Occipital lobe (tissue), 2 donors: ENCODE data around the gene GMPR2. TPM values are rescaled to one million over a fixed set of nuclear protein-coding genes. Genes with fewer than 3 reads are reported as not detected.

Experiments used
- DNase-seq: peaks from one replicate; lab custom pipeline; 2025; lab: John Stamatoyannopoulos, UW
- total RNA-seq: library from RNA; depleted of rRNA; stranded (reverse); fragments of >200 nt; gene quantifications from one replicate; pipeline ENCODE4 v1.2.3, GENCODE V29; 2014

Gene GMPR2
- total RNA-seq, 1 donor from 2014 or later, result 38.8 TPM

DNA sequence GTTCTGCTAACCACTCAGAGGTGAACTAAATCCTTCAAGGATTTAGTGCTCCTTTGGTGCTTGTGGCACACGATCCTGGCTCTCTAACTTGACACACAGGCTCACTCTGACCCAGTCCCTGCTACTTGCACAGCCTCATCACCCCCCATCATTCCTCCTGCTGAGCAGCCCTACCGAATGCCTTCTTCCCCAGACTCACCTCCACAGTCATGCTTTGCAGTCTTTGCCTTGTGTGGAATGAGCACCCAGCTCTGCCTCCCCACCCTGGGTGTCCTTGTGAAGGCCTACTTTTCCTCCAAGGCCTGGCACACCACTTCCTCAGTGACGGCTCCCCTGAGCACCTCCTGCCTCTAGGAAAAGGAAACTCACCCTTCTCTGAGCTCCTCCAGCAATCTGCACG, 17.6 kb downstream of the GMPR2 start:
- DNase-seq, result no peak

GRCh38 chr14:24251880-24252288, 19.2 kb downstream of the GMPR2 start:
- DNase-seq, result no peak

DNA sequence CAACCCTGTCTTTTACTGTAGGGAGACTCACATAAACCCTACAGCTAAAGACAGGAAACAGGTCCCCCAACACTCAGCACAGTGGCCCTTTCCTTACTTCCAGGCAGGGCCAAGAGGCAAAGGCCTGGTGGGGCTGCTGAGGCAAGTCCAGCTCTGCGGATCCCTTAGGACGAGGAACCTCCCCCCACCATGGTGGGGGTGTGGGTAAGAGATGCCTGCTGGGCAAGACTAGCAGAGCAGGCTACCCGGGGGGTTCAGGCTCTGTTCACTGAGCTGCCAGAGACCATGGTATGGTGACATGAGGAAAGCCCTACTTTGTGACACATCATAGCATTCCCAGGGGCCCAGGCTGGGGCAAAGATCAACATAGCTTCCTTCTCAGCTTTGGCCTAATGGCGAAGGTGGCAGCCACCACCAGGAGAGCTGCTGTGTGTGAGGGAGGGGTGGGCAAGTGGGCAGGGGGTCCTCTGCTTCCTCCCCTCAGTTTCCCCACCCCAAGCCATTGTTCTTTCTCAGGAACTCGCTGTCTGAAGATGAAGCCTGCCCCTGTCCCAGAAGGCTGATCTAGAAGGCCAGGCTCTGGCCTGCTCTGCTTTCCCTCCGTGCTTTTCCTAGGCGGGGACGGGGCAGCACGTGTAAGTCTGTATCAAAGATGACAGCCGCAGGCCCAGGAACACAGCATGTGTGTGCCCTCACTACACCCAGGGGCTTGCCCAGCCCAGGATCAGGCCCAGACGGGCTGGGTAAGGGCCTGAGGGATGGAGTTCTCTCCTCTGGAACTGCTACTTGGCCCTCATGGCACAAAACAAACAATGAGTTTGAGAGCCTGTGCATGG, 19.8 kb downstream of the GMPR2 start:
- no peak for DNase-seq

DNA sequence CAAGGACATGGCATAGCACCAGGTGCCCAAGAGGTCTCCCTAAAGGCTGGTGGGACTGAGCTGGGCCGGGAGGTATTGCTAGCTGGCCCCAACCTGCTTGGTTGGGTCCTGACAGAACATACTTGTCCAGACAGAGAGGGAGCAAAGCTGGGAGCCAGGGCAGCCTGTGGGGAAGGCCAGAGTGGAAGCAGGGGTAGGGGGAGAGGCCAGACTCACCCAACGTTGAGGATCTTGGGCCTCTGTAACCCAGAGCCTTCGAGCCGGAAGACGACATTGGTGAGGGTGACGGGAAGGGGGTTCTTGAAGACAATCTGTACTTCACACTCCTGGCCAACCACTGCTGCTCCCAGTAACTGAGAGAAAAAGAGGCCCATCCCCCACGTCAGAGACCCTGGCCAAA, 21.2 kb downstream of the GMPR2 start:
- DNase-seq, result no peak

DNA sequence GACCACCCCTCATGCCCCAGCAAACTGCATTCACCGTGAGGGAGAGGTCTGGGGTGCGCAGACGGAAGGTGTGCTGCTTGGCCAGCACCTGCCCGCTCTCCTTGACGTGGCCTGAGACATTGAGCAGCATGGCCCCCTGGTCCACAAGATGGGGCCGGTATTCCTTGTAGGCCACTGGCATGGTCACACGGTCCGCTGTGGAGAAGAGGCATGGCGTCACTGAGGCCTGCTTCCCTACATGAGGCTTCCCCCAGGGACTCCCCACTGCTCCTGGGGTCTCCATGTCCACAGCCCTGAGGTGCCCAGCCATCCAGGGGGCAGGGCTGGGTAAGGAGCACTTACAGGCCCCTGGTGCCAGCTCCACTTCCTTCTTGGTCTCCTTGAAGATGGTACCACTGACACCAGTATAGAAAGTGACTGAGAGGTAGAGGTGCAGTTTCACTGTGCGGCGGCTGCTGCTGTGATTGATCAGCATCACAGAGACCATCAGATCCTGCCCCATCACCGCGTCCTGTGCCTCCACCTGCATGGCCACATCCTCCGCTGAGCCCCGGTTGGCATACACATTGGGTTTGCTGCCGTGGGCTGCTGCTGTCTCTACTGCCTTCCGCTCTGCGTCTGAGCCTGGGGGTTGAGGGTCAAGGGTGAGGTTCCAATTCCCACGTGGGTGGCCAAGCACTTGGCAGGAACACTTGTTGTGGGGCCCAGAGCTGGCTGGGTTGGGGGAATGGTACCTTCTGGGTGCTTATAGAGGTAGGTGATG, 22.1 kb downstream of the GMPR2 start:
- DNase-seq, result no peak

GRCh38 chr14:24255438-24255837, 22.7 kb downstream of the GMPR2 start:
- no peak for DNase-seq

DNA sequence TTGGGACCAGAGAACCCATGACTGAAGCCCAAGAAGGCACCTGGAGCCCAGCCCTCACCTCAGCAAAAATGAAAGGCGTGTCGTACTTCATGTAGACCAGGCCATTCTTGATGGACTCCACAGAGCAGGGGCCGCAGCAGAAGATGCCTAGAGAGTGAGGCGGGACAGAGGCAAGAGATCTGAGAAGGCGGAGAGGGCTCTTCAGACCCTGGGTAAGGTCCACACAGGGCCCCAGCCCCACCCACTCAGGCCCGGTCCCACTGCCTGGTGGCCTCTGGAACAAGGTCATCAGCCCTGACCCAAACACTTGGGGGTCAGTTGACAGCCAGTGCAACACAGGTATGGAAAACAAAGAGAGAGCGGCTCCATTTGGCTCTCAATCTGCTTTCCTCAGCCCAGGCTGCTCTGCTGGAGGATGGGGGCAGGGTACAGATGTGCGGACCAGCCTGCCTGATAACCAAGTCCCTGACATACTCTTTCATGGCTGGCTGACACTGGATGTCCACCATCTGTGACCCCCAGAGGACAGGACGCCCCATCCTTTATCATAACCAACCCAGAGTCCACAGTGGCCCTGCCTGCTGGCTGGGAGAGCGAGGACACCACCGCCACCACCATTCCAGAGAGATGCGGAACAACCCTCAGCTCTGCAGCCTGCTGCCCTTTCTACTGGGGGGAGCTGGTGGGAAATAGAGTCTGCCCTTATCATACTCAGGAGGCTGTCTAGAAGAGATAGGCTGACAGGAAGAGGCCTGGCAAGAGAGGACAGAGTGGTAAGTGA, 23.4 kb downstream of the GMPR2 start:
- DNase-seq, result no peak

DNA sequence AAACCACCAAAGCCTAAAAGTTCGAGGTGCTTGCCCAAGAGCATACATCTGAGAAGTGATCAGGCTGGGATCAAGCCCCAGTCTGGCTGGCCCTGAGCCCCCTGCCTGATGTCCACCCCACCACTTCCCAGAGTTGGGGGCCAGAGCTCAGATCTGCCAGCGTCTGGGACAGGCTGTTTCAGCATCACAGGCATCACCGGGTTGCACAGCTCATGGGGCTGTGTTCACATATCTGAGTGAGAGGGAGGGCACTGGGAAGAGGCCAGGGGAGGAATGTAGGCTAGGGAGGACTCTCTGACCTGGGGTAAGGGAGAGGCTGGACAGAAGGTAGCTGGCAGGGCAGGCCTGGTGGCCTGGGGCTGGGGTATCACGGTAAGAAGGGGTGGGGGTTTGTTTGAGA, 24.2 kb downstream of the GMPR2 start:
- DNase-seq, result no peak

- DNase-seq, result no peak
Observed at GRCh38 chr14:24258119-24258518, 25.4 kb downstream of the GMPR2 start.

GRCh38 chr14:24258548-24259265, 26.0 kb downstream of the GMPR2 start:
- no peak for DNase-seq

DNA sequence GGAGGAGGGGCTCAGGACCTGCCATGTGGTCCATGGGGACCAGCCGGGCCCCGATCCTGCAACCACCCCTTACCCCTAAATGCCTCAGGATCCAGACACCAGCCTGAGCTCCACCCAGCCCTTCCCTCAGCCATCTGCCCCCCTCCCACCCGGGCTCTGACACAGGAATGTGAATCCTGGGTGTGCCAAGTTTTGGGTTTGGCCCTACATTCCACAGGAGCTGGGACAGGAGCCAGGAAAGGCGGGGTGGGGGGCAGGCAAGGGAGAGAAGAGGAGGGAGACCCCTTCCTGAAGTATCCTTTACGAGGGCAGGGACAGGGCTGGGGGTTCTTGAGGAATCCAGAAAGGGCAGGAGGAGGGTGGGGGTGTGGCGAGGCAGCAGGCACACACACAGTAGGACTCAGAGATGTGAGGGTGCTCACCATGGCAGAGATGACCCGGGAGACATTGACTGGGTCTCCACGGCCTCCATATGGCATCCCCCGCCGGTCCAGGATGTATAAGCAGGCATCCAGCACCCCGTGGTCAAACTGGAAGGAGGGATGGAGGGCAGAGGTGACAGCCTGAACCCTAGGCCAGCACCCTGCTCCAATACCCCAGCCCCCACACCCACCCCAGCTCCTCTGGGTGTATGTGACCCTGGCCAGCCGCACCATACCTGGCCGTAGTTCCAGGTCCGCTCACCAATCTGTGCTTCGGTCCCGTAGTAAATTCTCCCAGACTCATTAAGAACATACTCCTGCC, 26.7 kb downstream of the GMPR2 start:
- DNase-seq, result no peak

DNA sequence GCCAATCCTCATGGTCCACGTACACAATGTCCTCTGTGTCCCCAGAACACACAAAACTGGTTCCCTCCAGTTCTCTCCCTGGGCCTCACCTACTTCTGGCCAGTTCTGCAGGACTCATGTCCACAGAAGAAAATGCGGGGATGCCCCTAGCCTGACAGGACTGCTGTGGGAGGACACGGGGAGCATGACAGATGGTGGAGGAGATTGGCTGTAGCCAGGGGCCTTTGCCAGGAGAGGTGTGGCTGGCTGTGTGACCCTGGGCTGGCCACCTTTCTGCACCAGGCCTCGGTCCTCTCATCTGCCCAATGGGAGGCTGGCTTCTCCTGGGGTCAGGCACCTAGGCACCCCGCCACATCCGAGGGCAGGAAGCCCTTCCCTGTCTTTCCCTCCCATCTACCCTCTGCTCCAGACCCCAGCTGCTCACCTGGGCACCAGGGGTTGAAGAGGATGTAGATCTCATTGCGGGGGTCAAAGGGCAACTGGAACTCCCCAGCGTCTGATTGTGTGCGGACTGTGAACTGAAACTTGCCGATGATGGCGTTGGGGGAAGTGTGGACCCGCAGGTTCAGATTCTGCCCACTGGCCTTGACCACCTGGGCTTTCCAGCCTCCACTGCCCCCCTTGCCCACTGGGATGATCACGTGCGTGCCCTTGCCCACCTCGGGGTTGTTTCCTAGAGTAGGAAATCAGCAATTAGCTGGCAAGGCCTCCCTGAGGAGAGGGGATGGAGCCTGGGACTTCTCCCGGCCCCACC, 27.5 kb downstream of the GMPR2 start:
- DNase-seq, result no peak

GRCh38 chr14:24260780-24261157, 28.0 kb downstream of the GMPR2 start:
- DNase-seq, result no peak

DNA sequence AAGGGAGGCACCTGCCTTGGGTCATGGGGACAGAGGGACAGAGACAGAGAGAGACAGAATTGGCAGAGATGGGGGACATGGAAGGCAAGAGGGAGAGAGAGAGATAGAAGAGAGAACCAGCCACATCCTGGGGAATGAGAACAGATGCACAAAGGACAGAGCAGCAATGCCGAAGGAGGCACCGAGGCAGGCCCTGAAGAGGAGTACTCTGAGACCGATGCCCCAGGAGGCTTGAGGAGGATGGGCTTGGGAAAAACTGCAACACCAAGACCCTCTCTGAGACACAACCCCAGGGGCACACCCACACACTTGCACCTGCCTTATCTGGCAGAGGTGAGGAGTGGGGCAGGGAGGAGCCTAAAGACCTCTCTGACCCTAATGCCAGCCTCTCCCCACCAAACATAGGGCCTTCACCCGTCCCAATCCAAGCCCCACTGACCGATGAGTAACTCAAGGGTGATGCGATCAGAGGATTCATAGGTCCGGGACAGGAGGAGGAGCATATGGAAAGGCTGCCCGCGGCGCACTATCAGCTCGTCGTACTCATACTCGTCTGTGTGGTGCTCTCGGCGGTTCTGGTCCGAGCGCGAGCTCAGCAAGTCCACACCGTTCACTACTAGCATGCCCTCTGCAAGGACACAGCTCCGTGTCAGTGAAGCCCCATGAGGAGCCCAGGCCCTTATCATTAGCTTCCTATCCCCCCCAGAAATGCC, 28.7 kb downstream of the GMPR2 start:
- no peak for DNase-seq

- DNase-seq, result no peak
Observed at GRCh38 chr14:24261969-24262327, 29.2 kb downstream of the GMPR2 start.

GRCh38 chr14:24262821-24263733, 30.3 kb downstream of the GMPR2 start, which contains the start of gene TGM1:
Gene TGM1, minus strand, starts transcription at chr14:24263177. Its CDS starts 825 bp downstream, at chr14:24262352.
- no peak for DNase-seq

GRCh38 chr14:24263848-24264247, 31.1 kb downstream of the GMPR2 start:
- no peak for DNase-seq

GRCh38 chr14:24264298-24264697, 31.6 kb downstream of the GMPR2 start:
- DNase-seq, result no peak
